ENCODE data around the gene GAS6. TPM values are rescaled to one million over a fixed set of nuclear protein-coding genes. Genes with fewer than 3 reads are reported as not detected.

The GAS6 gene
- total RNA-seq, 1 donor from 2014 or later = 71.5 TPM

DNA sequence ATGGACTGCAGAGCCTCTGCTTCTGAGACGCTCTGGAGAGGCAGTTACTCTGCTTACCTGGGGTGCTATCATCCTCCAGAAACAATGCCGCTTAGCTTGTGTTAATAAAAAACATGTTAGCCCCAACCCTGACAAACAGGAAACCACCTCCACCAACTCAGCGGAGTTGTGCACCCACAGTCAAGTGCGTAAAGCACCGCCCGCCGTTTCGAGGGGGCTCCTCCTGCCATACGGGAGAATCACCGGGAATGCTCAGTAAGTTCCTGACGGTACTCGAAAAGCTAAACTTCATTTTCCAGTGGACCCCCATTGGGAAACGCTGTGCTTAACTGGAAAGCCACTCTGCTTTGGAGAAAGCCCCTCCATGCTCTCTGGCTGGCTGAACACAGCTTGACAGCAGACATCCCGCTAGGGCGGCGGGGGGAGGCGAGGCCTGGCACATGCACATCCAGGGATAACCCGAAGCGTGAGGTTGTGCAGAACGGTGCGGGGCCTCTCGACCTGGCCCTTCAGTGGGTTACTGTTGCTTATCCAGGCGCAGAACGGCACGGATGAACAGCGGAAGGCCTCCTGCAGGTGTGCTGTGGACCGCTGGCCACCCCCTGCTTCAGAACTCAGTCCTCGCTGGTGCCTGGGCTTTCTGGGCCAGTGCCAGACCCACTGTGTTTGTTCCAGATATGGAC lies 17.1 kb downstream of the GAS6 start:
- Mint-ChIP-seq H3K9me3 (no peaks in the 10 kb centered on the region), H3K4me1 (peaks cover 19% of the 10 kb centered on the region), H3K4me3 (no peak overlapping the region), H3K27ac (no peak overlapping the region), H3K27me3 (ENCODE audit: low read depth) (no peaks in the 10 kb centered on the region), H3K36me3 (no peaks in the 10 kb centered on the region)
- DNase-seq (ENCODE audit: low spot score in 2 of 2, unreplicated experiment in 2 of 2) = peak in 1 of 2 experiments; percentile 18
- TF ChIP-seq, protein P1, sequence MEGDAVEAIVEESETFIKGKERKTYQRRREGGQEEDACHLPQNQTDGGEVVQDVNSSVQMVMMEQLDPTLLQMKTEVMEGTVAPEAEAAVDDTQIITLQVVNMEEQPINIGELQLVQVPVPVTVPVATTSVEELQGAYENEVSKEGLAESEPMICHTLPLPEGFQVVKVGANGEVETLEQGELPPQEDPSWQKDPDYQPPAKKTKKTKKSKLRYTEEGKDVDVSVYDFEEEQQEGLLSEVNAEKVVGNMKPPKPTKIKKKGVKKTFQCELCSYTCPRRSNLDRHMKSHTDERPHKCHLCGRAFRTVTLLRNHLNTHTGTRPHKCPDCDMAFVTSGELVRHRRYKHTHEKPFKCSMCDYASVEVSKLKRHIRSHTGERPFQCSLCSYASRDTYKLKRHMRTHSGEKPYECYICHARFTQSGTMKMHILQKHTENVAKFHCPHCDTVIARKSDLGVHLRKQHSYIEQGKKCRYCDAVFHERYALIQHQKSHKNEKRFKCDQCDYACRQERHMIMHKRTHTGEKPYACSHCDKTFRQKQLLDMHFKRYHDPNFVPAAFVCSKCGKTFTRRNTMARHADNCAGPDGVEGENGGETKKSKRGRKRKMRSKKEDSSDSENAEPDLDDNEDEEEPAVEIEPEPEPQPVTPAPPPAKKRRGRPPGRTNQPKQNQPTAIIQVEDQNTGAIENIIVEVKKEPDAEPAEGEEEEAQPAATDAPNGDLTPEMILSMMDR (IDR thresholded peaks at IDR 0.05; ENCODE audit: unreplicated experiment) = no peak

DNA sequence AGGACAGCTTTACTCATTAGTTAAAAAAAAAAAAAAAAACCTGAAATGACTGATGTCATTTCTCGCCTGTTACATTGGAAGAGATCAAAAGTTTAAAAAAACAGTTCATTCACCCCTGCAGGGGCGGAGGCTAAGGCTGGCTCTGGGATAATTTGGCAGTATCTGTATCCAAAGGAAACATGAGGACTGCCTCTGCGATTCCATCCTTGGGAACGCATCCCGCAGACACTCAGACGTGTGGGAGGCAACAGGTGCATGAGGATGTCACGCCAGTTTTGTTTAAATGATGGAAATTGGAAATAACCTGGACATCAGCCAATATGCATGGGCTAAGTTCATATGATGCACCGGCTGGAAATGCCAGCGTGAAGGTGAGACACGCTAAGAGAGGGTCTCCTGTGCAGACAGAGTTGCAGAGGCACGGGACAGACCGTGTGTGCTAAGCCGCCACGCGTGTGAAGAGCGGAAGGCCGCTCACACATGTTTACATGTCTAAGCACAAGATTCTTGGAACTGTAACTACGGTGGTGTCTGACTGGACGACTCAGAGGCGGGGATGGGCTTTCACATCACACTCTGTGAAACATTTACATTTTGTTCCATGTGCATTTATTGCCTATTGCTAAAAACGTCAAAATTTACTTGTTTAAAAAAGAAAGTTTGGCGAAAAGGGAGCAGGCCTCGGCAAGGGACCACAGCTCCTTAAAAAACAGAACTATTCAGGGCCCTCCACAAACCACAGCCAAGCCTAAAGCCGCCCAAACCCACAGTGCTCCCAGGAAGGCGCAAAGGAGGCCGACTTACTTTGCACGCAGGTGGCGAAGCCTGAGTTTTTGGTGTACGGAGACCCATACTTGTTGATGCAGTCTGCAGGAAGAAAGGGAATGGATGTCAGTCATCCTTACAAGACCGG lies 17.9 kb downstream of the GAS6 start:
- TF ChIP-seq, protein P1 (IDR thresholded peaks at IDR 0.05; ENCODE audit: unreplicated experiment) = no peak
- H3K4me1 Mint-ChIP-seq = peaks cover 19% of the 10 kb centered on the region
- H3K4me3 Mint-ChIP-seq = no peak overlapping the region
- peak overlapping the region; percentile 16 for H3K27ac Mint-ChIP-seq
- H3K27me3 Mint-ChIP-seq (ENCODE audit: low read depth) = no peaks in the 10 kb centered on the region
- peak in 1 of 2 experiments; percentile 8 for DNase-seq (ENCODE audit: low spot score in 2 of 2, unreplicated experiment in 2 of 2)
- H3K9me3 Mint-ChIP-seq = no peaks in the 10 kb centered on the region
- H3K36me3 Mint-ChIP-seq = no peaks in the 10 kb centered on the region

DNA sequence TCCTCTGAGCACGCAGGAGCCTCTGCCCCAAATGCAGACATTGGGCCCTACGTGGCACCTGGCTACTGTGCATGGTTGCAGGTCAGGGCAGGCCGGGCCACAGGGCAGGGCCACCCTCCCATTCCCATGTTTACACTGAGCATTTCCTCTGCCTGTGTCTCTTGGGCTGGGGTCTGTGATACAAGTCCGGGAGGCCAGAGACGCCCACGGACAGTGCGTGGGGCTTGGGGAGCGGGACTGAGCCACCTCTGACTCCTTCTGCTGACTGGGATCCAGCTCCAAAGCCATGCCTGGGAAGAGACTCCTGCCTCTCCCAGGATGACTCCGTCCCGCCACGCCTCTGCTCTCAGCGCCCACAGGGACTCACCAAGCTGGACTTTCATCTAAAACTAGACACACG lies 18.8 kb downstream of the GAS6 start:
- no peaks in the 10 kb centered on the region for H3K27me3 Mint-ChIP-seq (ENCODE audit: low read depth)
- H3K4me1 Mint-ChIP-seq = peaks cover 19% of the 10 kb centered on the region
- DNase-seq (ENCODE audit: low spot score in 2 of 2, unreplicated experiment in 2 of 2) = peak in 1 of 2 experiments; percentile 16
- no peak overlapping the region for H3K4me3 Mint-ChIP-seq
- H3K9me3 Mint-ChIP-seq = no peaks in the 10 kb centered on the region
- TF ChIP-seq, protein P1 (IDR thresholded peaks at IDR 0.05; ENCODE audit: unreplicated experiment) = no peak
- no peaks in the 10 kb centered on the region for H3K36me3 Mint-ChIP-seq
- no peak overlapping the region for H3K27ac Mint-ChIP-seq

DNA sequence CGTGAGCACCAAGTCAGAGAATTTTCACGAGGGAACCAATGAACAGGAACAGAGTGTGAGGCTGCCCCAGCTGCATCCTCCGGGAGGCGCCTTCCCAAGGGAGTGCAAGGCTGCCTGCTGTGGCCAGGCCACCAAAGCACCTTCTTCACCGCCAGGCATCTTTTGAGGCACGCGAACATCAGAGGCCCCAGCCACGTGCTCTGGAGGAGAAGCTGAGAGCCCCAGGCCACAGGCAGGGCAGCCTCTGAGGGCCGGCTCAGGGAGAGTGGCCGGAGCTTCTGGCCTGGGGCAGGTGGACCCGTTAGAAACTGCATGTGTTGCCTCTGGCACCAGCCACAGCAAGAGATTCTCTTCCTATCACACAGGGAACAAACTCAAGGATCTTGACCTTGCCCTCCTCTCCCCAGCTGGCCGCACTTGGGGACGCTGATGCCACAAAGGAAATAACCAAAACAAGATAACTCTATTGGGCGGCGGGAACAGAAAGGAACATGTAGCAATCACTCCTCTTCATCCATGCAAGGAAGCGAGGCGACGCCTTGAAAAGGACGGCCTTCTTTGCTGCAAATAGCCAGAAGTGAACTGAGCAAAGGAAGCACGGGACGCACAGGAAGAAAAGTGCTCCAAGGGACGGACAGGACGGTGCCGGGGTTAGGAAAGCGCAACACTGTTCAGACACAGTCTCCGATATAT lies 19.9 kb downstream of the GAS6 start:
- Mint-ChIP-seq H3K4me1 (peaks cover 19% of the 10 kb centered on the region), H3K36me3 (no peaks in the 10 kb centered on the region), H3K4me3 (no peak overlapping the region), H3K27me3 (ENCODE audit: low read depth) (no peaks in the 10 kb centered on the region), H3K9me3 (no peaks in the 10 kb centered on the region), H3K27ac (peak overlapping the region; percentile 10)
- TF ChIP-seq, protein P1 (IDR thresholded peaks at IDR 0.05; ENCODE audit: unreplicated experiment) = no peak
- no peak for DNase-seq (ENCODE audit: low spot score in 2 of 2, unreplicated experiment in 2 of 2)

DNA sequence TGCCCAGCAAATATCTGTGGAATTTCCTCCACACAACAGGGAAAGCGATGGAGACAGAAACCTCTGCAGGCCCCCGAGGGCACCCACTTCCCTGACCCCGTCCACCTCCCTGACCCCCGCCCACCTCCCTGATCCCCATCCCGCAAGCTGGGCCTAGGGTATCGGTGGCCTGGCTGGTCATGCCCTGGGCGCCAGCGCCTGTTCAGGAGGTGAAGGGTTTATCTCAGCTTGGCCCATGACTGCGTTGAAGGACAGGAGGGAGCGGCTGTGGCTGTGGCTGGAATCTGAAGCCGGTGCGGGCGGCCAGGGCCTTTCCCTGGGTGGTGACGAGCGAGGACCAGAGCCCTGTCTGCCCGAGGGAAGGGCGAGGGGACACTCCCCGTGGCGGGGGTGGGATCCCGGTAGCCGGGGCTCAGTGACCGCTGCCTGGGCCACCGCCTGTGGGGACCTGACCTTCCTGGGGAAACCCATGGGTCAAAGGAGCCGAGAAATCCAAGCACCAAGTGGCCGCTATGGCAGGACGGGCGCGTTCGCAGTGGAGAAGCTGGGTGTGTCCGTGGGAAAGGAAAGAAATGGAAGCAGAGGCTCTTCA lies 20.7 kb downstream of the GAS6 start:
- Mint-ChIP-seq H3K27ac (no peak overlapping the region), H3K27me3 (ENCODE audit: low read depth) (no peaks in the 10 kb centered on the region), H3K9me3 (no peaks in the 10 kb centered on the region), H3K4me1 (peaks cover 19% of the 10 kb centered on the region), H3K36me3 (no peaks in the 10 kb centered on the region), H3K4me3 (no peak overlapping the region)
- DNase-seq (ENCODE audit: low spot score in 2 of 2, unreplicated experiment in 2 of 2) = no peak
- TF ChIP-seq, protein P1 (IDR thresholded peaks at IDR 0.05; ENCODE audit: unreplicated experiment) = no peak
